CD4-positive, alpha-beta memory T cell (primary cell): ENCODE measurements around the gene CAD. TPM values are rescaled to one million over a fixed set of nuclear protein-coding genes. Genes with fewer than 3 reads are reported as not detected.

Experiments
- CTCF ChIA-PET: fragments of 350-600 bp; sonication (Branson Sonifier 250); formaldehyde crosslinking; loops from one replicate; lab custom pipeline; 2021; ENCODE audit warnings: inconsistent platforms; ENCODE audit not compliant: partially characterized antibody; lab: Charles Lee
- POLR2A ChIA-PET: fragments of 350-600 bp; sonication (Branson Sonifier 250); formaldehyde crosslinking; loops from one replicate; lab custom pipeline; 2021; ENCODE audit not compliant: partially characterized antibody; lab: Charles Lee
- DNase-seq, 5 donors: peaks; one replicate each; pipeline versions ENCODE4 v3.0.0 to v3.0.0-alpha.2; 2020 to 2022; ENCODE audit warnings: mixed read lengths in 1 of 5
- H3K27ac ChIP-seq: one replicate; pipeline ENCODE4 v1.7.0; 2013; ENCODE audit warnings: low read depth, low read length
- H3K27me3 ChIP-seq: 2 replicates; pipeline ENCODE4 v1.7.0; 2013; ENCODE audit warnings: mild to moderate bottlenecking, low read length, moderate library complexity; ENCODE audit not compliant: insufficient read depth
- H3K36me3 ChIP-seq: 2 replicates; pipeline ENCODE4 v1.7.0; 2013; ENCODE audit warnings: mild to moderate bottlenecking, low read length, moderate library complexity; ENCODE audit not compliant: insufficient read depth
- H3K4me1 ChIP-seq: 2 replicates; pipeline ENCODE4 v1.7.0; 2013; ENCODE audit warnings: mild to moderate bottlenecking, low read length, moderate library complexity; ENCODE audit not compliant: insufficient read depth
- H3K4me3 ChIP-seq, 2 donors: one replicate each; pipeline ENCODE4 v1.7.0; 2013; ENCODE audit warnings: low read length in 2 of 2, mild to moderate bottlenecking in 1 of 2
- H3K9me3 ChIP-seq, 2 donors: one replicate each; pipeline ENCODE4 v1.7.0; 2013; ENCODE audit warnings: low read length in 2 of 2, control low read depth in 1 of 2; ENCODE audit not compliant: control insufficient read depth in 1 of 2
- H3K27ac Mint-ChIP-seq, 7 donors: one replicate each; pipeline ENCODE4 v1.8.0; 2020 to 2021; ENCODE audit warnings: mixed read lengths in 7 of 7, mild to moderate bottlenecking in 6 of 7, inconsistent platforms in 3 of 7, moderate library complexity in 3 of 7
- H3K27me3 Mint-ChIP-seq, 2 donors: one replicate each; pipeline ENCODE4 v1.8.0; 2020 to 2021; ENCODE audit warnings: mixed read lengths in 2 of 2
- H3K36me3 Mint-ChIP-seq, 2 donors: one replicate each; pipeline ENCODE4 v1.8.0; 2020 to 2021; ENCODE audit warnings: mixed read lengths in 2 of 2, inconsistent platforms in 1 of 2, mild to moderate bottlenecking in 1 of 2
- H3K4me1 Mint-ChIP-seq, 4 donors: one replicate each; pipeline ENCODE4 v1.8.0; 2020 to 2021; ENCODE audit warnings: mixed read lengths in 4 of 4, mild to moderate bottlenecking in 1 of 4
- H3K4me3 Mint-ChIP-seq, 8 donors: one replicate each; pipeline ENCODE4 v1.8.0; 2020 to 2021; ENCODE audit warnings: mixed read lengths in 8 of 8, mild to moderate bottlenecking in 7 of 8, moderate library complexity in 6 of 8, inconsistent platforms in 3 of 8
- H3K9me3 Mint-ChIP-seq, 8 donors: one replicate each; pipeline ENCODE4 v1.8.0; 2020 to 2021; ENCODE audit warnings: mixed read lengths in 8 of 8, mild to moderate bottlenecking in 5 of 8, inconsistent platforms in 3 of 8, moderate library complexity in 1 of 8
- intact Hi-C: fragments of 100-400 bp; cut with micrococcal nuclease; formaldehyde crosslinking; loops from one replicate; pipeline ENCODE4 v1.15.1; 2023
- polyA plus RNA-seq, 2 donors: library from polyadenylated mRNA; unstranded; fragments of 300-500 nt; fragmentation: Illumina TruSeq; gene quantifications; one replicate each; pipeline ENCODE4 v1.2.3, GENCODE V29; 2021
- total RNA-seq, 2 experiments: library from RNA; stranded (reverse); gene quantifications; one replicate each; pipeline ENCODE4 v1.2.3, GENCODE V29; 2021

The CAD gene
- total and polyA plus RNA-seq, 4 experiments from 2014 or later = 11.3 to 49.3 (median 35.9) TPM

GRCh38 chr2:27198627-27199026, 18.5 kb upstream of the CAD start:
- H3K4me1 ChIP-seq = no peaks in the 10 kb centered on the region
- Mint-ChIP-seq H3K4me1 (no peaks in the 10 kb centered on the region), H3K27me3 (peaks cover 0 to 3% of the 10 kb centered on the region in 2 donors), H3K4me3 (no peak overlapping the region), H3K9me3 (no peaks in the 10 kb centered on the region), H3K27ac (peak overlapping the region in 1 of 7 donors; percentile 81), H3K36me3 (peaks cover 29 to 39% of the 10 kb centered on the region in 2 donors)
- peaks cover 18% of the 10 kb centered on the region for H3K36me3 ChIP-seq
- no peak overlapping the region for H3K4me3 ChIP-seq
- no peaks in the 10 kb centered on the region for H3K9me3 ChIP-seq
- intact Hi-C loops = no loop called here
- ChIA-PET CTCF (no interaction called here), POLR2A (no interaction called here)
- H3K27me3 ChIP-seq = no peaks in the 10 kb centered on the region
- DNase-seq = no peak
- H3K27ac ChIP-seq = no peak overlapping the region

GRCh38 chr2:27199241-27199640, 17.9 kb upstream of the CAD start:
- CTCF ChIA-PET = no interaction called here

GRCh38 chr2:27201675-27202074, 15.5 kb upstream of the CAD start:
- Mint-ChIP-seq H3K27me3 (no peaks in the 10 kb centered on the region), H3K4me3 (no peak overlapping the region), H3K9me3 (no peaks in the 10 kb centered on the region), H3K36me3 (peaks cover 35 to 66% of the 10 kb centered on the region in 2 donors), H3K4me1 (peaks cover 10 to 17% (median 11%) of the 10 kb centered on the region in 4 donors), H3K27ac (peak overlapping the region in 2 of 7 donors; percentile 66 to 68)
- CTCF ChIA-PET = interaction anchor here (1.0 kb wide), 1 partner anchor 32 kb away, joined by 4 read pairs; no protein-coding TSS in a partner anchor
- no peak overlapping the region for H3K27ac ChIP-seq
- POLR2A ChIA-PET = interaction anchor here (0.8 kb wide), 1 partner anchor 15 kb away, joined by 3 read pairs; the partner anchor contains the start of gene CAD
- no peaks in the 10 kb centered on the region for H3K9me3 ChIP-seq
- no peak overlapping the region for H3K4me3 ChIP-seq
- H3K27me3 ChIP-seq = no peaks in the 10 kb centered on the region
- peaks cover 47% of the 10 kb centered on the region for H3K36me3 ChIP-seq
- DNase-seq = no peak
- intact Hi-C loops = no loop called here
- H3K4me1 ChIP-seq = peaks cover 8% of the 10 kb centered on the region

More at GRCh38 chr2:27199241-27199640, 17.9 kb upstream of the CAD start:
- Mint-ChIP-seq H3K36me3 (peaks cover 30 to 45% of the 10 kb centered on the region in 2 donors), H3K4me3 (no peak overlapping the region), H3K27ac (peak overlapping the region in 1 of 7 donors; percentile 36), H3K27me3 (peaks cover 0 to 3% of the 10 kb centered on the region in 2 donors), H3K4me1 (peaks cover 0 to under 1% (median 0%) of the 10 kb centered on the region in 4 donors), H3K9me3 (no peaks in the 10 kb centered on the region)
- Histone ChIP-seq H3K27me3 (no peaks in the 10 kb centered on the region), H3K36me3 (peaks cover 24% of the 10 kb centered on the region), H3K9me3 (no peaks in the 10 kb centered on the region), H3K4me1 (no peaks in the 10 kb centered on the region), H3K27ac (no peak overlapping the region), H3K4me3 (no peak overlapping the region)
- intact Hi-C loops = no loop called here
- POLR2A ChIA-PET = no interaction called here
- DNase-seq = no peak

GRCh38 chr2:27202854-27203253, 14.3 kb upstream of the CAD start:
- H3K4me1 ChIP-seq = peaks cover 8% of the 10 kb centered on the region
- peaks cover 58% of the 10 kb centered on the region for H3K36me3 ChIP-seq
- intact Hi-C loops = no loop called here
- POLR2A ChIA-PET = no interaction called here
- no peak overlapping the region for H3K4me3 Mint-ChIP-seq
- H3K27ac Mint-ChIP-seq = peak overlapping the region in 4 of 7 donors; percentile 23 to 41 (median 38)
- H3K9me3 ChIP-seq = no peaks in the 10 kb centered on the region
- H3K27me3 Mint-ChIP-seq = no peaks in the 10 kb centered on the region
- H3K9me3 Mint-ChIP-seq = no peaks in the 10 kb centered on the region
- H3K27ac ChIP-seq = no peak overlapping the region
- peaks cover 44 to 76% of the 10 kb centered on the region in 2 donors for H3K36me3 Mint-ChIP-seq
- CTCF ChIA-PET = no interaction called here
- no peak overlapping the region for H3K4me3 ChIP-seq
- peaks cover 10 to 17% (median 11%) of the 10 kb centered on the region in 4 donors for H3K4me1 Mint-ChIP-seq
- no peaks in the 10 kb centered on the region for H3K27me3 ChIP-seq
- no peak for DNase-seq

- peaks cover 58% of the 10 kb centered on the region for H3K36me3 ChIP-seq
- no peak overlapping the region for H3K4me3 ChIP-seq
- no peaks in the 10 kb centered on the region for H3K27me3 ChIP-seq
- POLR2A ChIA-PET = no interaction called here
- Mint-ChIP-seq H3K4me1 (peaks cover 10 to 17% (median 11%) of the 10 kb centered on the region in 4 donors), H3K36me3 (peaks cover 45 to 82% of the 10 kb centered on the region in 2 donors), H3K27me3 (no peaks in the 10 kb centered on the region), H3K4me3 (no peak overlapping the region), H3K9me3 (no peaks in the 10 kb centered on the region), H3K27ac (peak overlapping the region in 3 of 7 donors; percentile 32 to 68 (median 40))
- CTCF ChIA-PET = no interaction called here
- no peak for DNase-seq
- H3K9me3 ChIP-seq = no peaks in the 10 kb centered on the region
- intact Hi-C loops = no loop called here
- H3K27ac ChIP-seq = no peak overlapping the region
- H3K4me1 ChIP-seq = peaks cover 8% of the 10 kb centered on the region
Observed at GRCh38 chr2:27203741-27204140, 13.4 kb upstream of the CAD start.

GRCh38 chr2:27204566-27204965, 12.6 kb upstream of the CAD start:
- H3K4me3 ChIP-seq = no peak overlapping the region
- peaks cover 8% of the 10 kb centered on the region for H3K4me1 ChIP-seq
- no peak overlapping the region for H3K27ac ChIP-seq
- CTCF ChIA-PET = no interaction called here
- H3K36me3 ChIP-seq = peaks cover 58% of the 10 kb centered on the region
- intact Hi-C loops = no loop called here
- Mint-ChIP-seq H3K27me3 (no peaks in the 10 kb centered on the region), H3K36me3 (peaks cover 45 to 84% of the 10 kb centered on the region in 2 donors), H3K4me1 (peaks cover 10 to 18% (median 14%) of the 10 kb centered on the region in 4 donors), H3K27ac (peak overlapping the region; percentile 13 to 81 (median 58)), H3K9me3 (no peaks in the 10 kb centered on the region), H3K4me3 (peak overlapping the region in 4 of 8 donors; percentile 7 to 36 (median 22))
- POLR2A ChIA-PET = no interaction called here
- no peaks in the 10 kb centered on the region for H3K9me3 ChIP-seq
- no peak for DNase-seq
- no peaks in the 10 kb centered on the region for H3K27me3 ChIP-seq

GRCh38 chr2:27205206-27205605, 12.0 kb upstream of the CAD start:
- no peaks in the 10 kb centered on the region for H3K27me3 Mint-ChIP-seq
- H3K36me3 Mint-ChIP-seq = peaks cover 39 to 84% of the 10 kb centered on the region in 2 donors
- H3K27ac ChIP-seq = no peak overlapping the region
- POLR2A ChIA-PET = no interaction called here
- intact Hi-C loops = no loop called here
- H3K4me1 Mint-ChIP-seq = peaks cover 15 to 24% (median 20%) of the 10 kb centered on the region in 4 donors
- H3K27ac Mint-ChIP-seq = peak overlapping the region in 3 of 7 donors; percentile 0 to 46 (median 16)
- no peak overlapping the region for H3K4me3 Mint-ChIP-seq
- peaks cover 58% of the 10 kb centered on the region for H3K36me3 ChIP-seq
- H3K9me3 ChIP-seq = no peaks in the 10 kb centered on the region
- no peaks in the 10 kb centered on the region for H3K27me3 ChIP-seq
- H3K4me1 ChIP-seq = peaks cover 8% of the 10 kb centered on the region
- H3K9me3 Mint-ChIP-seq = no peaks in the 10 kb centered on the region
- CTCF ChIA-PET = no interaction called here
- H3K4me3 ChIP-seq = no peak overlapping the region
- no peak for DNase-seq
